Neural progenitor cell (in vitro differentiated cells): Measurements from ENCODE around the gene SPINK5. TPM values are rescaled to one million over a fixed set of nuclear protein-coding genes. Genes with fewer than 3 reads are reported as not detected.

Experiments used
- DNase-seq: peaks from one replicate; pipeline ENCODE4 v3.0.0-alpha.2; 2016; ENCODE audit warnings: low spot score
- H2AFZ ChIP-seq: fragments of 200-600 bp; sonication (generic); replicated peaks from 2 replicates; pipeline ENCODE4 v1.6.1; 2016; ENCODE audit warnings: antibody characterized with exemption
- H3F3A ChIP-seq: fragments of 200-600 bp; sonication (generic); 2 replicates; pipeline ENCODE4 v1.6.1; 2016; ENCODE audit warnings: antibody characterized with exemption, low read depth
- H3K27ac ChIP-seq: fragments of 200-600 bp; sonication (generic); 2 replicates; pipeline ENCODE4 v1.5.1; 2016; ENCODE audit warnings: mild to moderate bottlenecking
- H3K27me3 ChIP-seq: fragments of 200-600 bp; sonication (generic); 2 replicates; pipeline ENCODE4 v1.6.1; 2016; ENCODE audit warnings: mild to moderate bottlenecking, moderate library complexity
- H3K36me3 ChIP-seq: fragments of 200-600 bp; sonication (generic); 2 replicates; pipeline ENCODE4 v1.5.1; 2016
- H3K4me1 ChIP-seq: fragments of 200-600 bp; sonication (generic); 2 replicates; pipeline ENCODE4 v1.6.1; 2016; ENCODE audit warnings: mixed run types
- H3K4me2 ChIP-seq: fragments of 200-600 bp; sonication (generic); 2 replicates; pipeline ENCODE4 v1.6.1; 2016
- H3K4me3 ChIP-seq: fragments of 200-600 bp; sonication (generic); 2 replicates; pipeline ENCODE4 v1.5.1; 2016
- H3K79me2 ChIP-seq: fragments of 200-600 bp; sonication (generic); 2 replicates; pipeline ENCODE4 v1.6.1; 2016; ENCODE audit warnings: low read depth
- H3K9ac ChIP-seq: fragments of 200-600 bp; sonication (generic); 2 replicates; pipeline ENCODE4 v1.6.1; 2016
- H3K9me3 ChIP-seq: fragments of 200-600 bp; sonication (generic); 2 replicates; pipeline ENCODE4 v1.5.1; 2016; ENCODE audit warnings: low read depth
- H4K20me1 ChIP-seq: fragments of 200-600 bp; sonication (generic); 2 replicates; pipeline ENCODE4 v1.6.1; 2016; ENCODE audit warnings: low read depth
- H3K27ac Mint-ChIP-seq: 3 replicates; pipeline ENCODE4 v1.8.0; 2021; ENCODE audit warnings: mixed read lengths
- H3K27me3 Mint-ChIP-seq: 2 replicates; pipeline ENCODE4 v1.8.0; 2022; ENCODE audit warnings: low read depth, mild to moderate bottlenecking, inconsistent platforms, moderate library complexity, mixed read lengths; ENCODE audit not compliant: insufficient read depth
- H3K36me3 Mint-ChIP-seq: 3 replicates; pipeline ENCODE4 v1.8.0; 2021; ENCODE audit warnings: mixed read lengths
- H3K4me1 Mint-ChIP-seq: 3 replicates; pipeline ENCODE4 v1.8.0; 2021; ENCODE audit warnings: mixed read lengths
- H3K4me3 Mint-ChIP-seq: 3 replicates; pipeline ENCODE4 v1.8.0; 2021; ENCODE audit warnings: mild to moderate bottlenecking, moderate library complexity, mixed read lengths
- H3K9me3 Mint-ChIP-seq: 3 replicates; pipeline ENCODE4 v1.8.0; 2020; ENCODE audit warnings: mixed read lengths
- EZH2 ChIP-seq: fragments of 200-600 bp; sonication (generic); IDR thresholded peaks from 2 replicates; pipeline ENCODE4 v1.6.1; 2017; ENCODE audit warnings: antibody characterized with exemption, mild to moderate bottlenecking, moderate library complexity
- EZH2phosphoT487 ChIP-seq: fragments of 200-600 bp; sonication (generic); IDR thresholded peaks from 2 replicates; pipeline ENCODE4 v1.6.1; 2017; ENCODE audit warnings: antibody characterized with exemption
- total RNA-seq: library from RNA; depleted of rRNA; stranded (reverse); fragments of >200 nt; gene quantifications from 2 replicates; pipeline ENCODE4 v1.2.3, GENCODE V29; 2015; ENCODE audit warnings: low replicate concordance
- TF ChIP-seq, protein P1 (sequence below): fragments of 200-600 bp; sonication (generic); IDR thresholded peaks from 2 replicates; pipeline ENCODE4 v1.5.1; 2017; ENCODE audit warnings: antibody characterized with exemption, mild to moderate bottlenecking

Gene SPINK5
- total RNA-seq, 1 donor from 2014 or later, result 18.1 TPM

DNA sequence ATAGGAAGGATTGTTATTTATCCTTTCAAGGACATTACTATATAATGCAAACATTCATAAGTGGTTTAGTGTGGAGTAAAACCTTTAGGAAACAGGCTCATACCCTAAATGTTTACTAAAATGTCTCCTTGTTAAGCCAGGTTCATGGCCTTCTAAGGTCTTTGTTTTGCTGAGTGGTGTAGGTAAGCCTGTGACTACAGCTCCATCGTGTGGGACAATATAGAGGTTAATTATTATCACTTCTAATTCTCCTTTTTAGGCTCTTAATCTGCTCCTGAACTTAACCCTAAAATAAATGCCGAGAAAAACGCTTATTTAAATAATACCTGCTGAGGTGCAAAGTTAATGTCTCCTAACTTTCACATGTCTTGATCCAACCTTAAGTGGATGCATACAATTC, 43.8 kb downstream of the SPINK5 start:
- peaks cover 2% of the 10 kb centered on the region for H3K4me1 Mint-ChIP-seq
- peaks cover 8% of the 10 kb centered on the region for H3K36me3 ChIP-seq
- no peaks in the 10 kb centered on the region for H3K36me3 Mint-ChIP-seq
- H3K9ac ChIP-seq, result no peak overlapping the region
- no peak for TF ChIP-seq EZH2phosphoT487
- H3K4me3 ChIP-seq, result no peak overlapping the region
- H3K27me3 Mint-ChIP-seq, result peaks cover 2% of the 10 kb centered on the region
- no peak overlapping the region for H3K27ac Mint-ChIP-seq
- no peaks in the 10 kb centered on the region for H3K4me1 ChIP-seq
- H2AFZ ChIP-seq, result no peak overlapping the region
- no peaks in the 10 kb centered on the region for H3K27me3 ChIP-seq
- no peaks in the 10 kb centered on the region for H3K9me3 Mint-ChIP-seq
- no peaks in the 10 kb centered on the region for H4K20me1 ChIP-seq
- H3K4me3 Mint-ChIP-seq, result no peak overlapping the region
- no peak overlapping the region for H3K27ac ChIP-seq
- no peak overlapping the region for H3K4me2 ChIP-seq
- DNase-seq, result no peak
- H3K9me3 ChIP-seq, result no peaks in the 10 kb centered on the region
- no peaks in the 10 kb centered on the region for H3F3A ChIP-seq
- no peaks in the 10 kb centered on the region for H3K79me2 ChIP-seq

DNA sequence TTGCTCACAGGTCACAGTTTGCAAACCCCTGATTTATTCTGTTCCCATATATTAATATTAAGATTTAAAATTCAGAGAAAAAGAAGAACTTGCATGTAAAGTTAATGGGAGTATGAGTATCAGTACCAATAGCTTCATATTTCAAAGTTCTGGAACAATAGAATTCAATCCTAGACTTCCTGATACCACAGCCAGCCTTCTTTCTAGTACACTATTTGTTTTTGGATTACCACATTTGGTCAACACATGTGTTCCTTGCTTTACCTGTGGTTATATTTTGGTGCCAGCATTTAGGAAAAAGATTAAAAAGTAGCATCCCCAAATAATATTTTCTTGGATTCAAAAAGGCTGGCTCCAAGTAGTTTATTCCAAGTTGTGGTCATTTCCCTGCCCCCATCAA, 49.5 kb downstream of the SPINK5 start:
- Histone ChIP-seq H2AFZ (no peak overlapping the region), H3K79me2 (no peaks in the 10 kb centered on the region), H3K36me3 (peaks cover 15% of the 10 kb centered on the region), H3K9me3 (no peaks in the 10 kb centered on the region), H3F3A (no peaks in the 10 kb centered on the region), H3K4me1 (no peaks in the 10 kb centered on the region), H3K27ac (no peak overlapping the region), H3K9ac (no peak overlapping the region), H3K4me3 (no peak overlapping the region), H4K20me1 (no peaks in the 10 kb centered on the region), H3K27me3 (no peaks in the 10 kb centered on the region), H3K4me2 (no peak overlapping the region)
- Mint-ChIP-seq H3K9me3 (no peaks in the 10 kb centered on the region), H3K36me3 (no peaks in the 10 kb centered on the region), H3K4me3 (no peak overlapping the region), H3K27me3 (peaks cover 2% of the 10 kb centered on the region), H3K27ac (no peak overlapping the region), H3K4me1 (peaks cover 2% of the 10 kb centered on the region)
- no peak for TF ChIP-seq EZH2
- no peak for TF ChIP-seq EZH2phosphoT487
- TF ChIP-seq, protein P1, sequence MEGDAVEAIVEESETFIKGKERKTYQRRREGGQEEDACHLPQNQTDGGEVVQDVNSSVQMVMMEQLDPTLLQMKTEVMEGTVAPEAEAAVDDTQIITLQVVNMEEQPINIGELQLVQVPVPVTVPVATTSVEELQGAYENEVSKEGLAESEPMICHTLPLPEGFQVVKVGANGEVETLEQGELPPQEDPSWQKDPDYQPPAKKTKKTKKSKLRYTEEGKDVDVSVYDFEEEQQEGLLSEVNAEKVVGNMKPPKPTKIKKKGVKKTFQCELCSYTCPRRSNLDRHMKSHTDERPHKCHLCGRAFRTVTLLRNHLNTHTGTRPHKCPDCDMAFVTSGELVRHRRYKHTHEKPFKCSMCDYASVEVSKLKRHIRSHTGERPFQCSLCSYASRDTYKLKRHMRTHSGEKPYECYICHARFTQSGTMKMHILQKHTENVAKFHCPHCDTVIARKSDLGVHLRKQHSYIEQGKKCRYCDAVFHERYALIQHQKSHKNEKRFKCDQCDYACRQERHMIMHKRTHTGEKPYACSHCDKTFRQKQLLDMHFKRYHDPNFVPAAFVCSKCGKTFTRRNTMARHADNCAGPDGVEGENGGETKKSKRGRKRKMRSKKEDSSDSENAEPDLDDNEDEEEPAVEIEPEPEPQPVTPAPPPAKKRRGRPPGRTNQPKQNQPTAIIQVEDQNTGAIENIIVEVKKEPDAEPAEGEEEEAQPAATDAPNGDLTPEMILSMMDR, result no peak
- DNase-seq, result no peak

DNA sequence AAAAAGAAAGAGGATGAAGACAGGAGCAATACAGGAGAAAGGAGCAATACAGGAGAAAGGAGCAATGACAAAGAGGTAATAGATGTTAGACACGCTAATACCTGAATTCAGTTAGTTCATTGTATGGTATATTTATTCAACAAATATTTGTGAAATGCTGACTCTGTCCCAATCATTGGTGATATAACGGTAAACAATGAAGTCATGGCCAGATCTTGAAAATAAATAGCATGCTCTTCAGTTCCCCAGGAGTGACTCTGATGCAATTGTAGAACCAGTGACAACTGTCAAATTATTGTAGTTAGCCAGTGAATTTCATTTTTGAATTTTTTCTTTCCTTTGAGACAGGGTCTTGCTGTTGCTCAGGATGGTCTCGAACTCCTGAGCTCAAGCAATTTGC, 56.5 kb downstream of the SPINK5 start:
- Mint-ChIP-seq H3K36me3 (no peaks in the 10 kb centered on the region), H3K27ac (no peak overlapping the region), H3K4me1 (no peaks in the 10 kb centered on the region), H3K9me3 (no peaks in the 10 kb centered on the region), H3K4me3 (no peak overlapping the region), H3K27me3 (no peaks in the 10 kb centered on the region)
- H3F3A ChIP-seq, result no peaks in the 10 kb centered on the region
- no peaks in the 10 kb centered on the region for H3K36me3 ChIP-seq
- no peaks in the 10 kb centered on the region for H3K79me2 ChIP-seq
- H3K27me3 ChIP-seq, result no peaks in the 10 kb centered on the region
- H2AFZ ChIP-seq, result no peak overlapping the region
- H3K27ac ChIP-seq, result no peak overlapping the region
- H3K9me3 ChIP-seq, result no peaks in the 10 kb centered on the region
- H3K4me2 ChIP-seq, result no peak overlapping the region
- DNase-seq, result no peak
- no peak overlapping the region for H3K4me3 ChIP-seq
- no peaks in the 10 kb centered on the region for H3K4me1 ChIP-seq
- TF ChIP-seq EZH2 (no peak), EZH2phosphoT487 (no peak)
- TF ChIP-seq, protein P1, result no peak
- no peak overlapping the region for H3K9ac ChIP-seq
- no peaks in the 10 kb centered on the region for H4K20me1 ChIP-seq

DNA sequence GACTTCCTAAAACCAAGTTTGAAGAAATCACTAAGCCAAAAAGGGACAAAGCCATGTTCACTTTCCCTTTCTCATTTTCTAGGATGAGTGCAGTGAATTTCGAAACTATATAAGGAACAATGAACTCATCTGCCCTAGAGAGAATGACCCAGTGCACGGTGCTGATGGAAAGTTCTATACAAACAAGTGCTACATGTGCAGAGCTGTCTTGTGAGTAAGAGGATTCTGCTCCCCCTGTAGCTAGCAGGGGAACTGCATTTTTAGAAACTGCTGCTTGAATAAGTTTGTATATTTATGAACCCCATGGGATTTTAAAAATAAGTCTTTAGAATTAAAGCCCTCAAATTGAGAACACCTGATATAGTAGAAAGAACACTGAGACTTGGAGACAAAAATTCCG, 61.9 kb downstream of the SPINK5 start:
- no peak overlapping the region for H3K27ac Mint-ChIP-seq
- H4K20me1 ChIP-seq, result no peaks in the 10 kb centered on the region
- H3K27ac ChIP-seq, result no peak overlapping the region
- no peaks in the 10 kb centered on the region for H3K9me3 Mint-ChIP-seq
- H3K4me1 ChIP-seq, result no peaks in the 10 kb centered on the region
- H3K36me3 Mint-ChIP-seq, result no peaks in the 10 kb centered on the region
- H3K36me3 ChIP-seq, result no peaks in the 10 kb centered on the region
- H3K27me3 Mint-ChIP-seq, result no peaks in the 10 kb centered on the region
- H2AFZ ChIP-seq, result no peak overlapping the region
- H3K79me2 ChIP-seq, result no peaks in the 10 kb centered on the region
- TF ChIP-seq, protein P1, result peak; percentile 21
- TF ChIP-seq EZH2phosphoT487, result no peak
- H3K9ac ChIP-seq, result no peak overlapping the region
- no peak overlapping the region for H3K4me3 ChIP-seq
- no peak overlapping the region for H3K4me3 Mint-ChIP-seq
- H3F3A ChIP-seq, result no peaks in the 10 kb centered on the region
- H3K9me3 ChIP-seq, result no peaks in the 10 kb centered on the region
- no peaks in the 10 kb centered on the region for H3K27me3 ChIP-seq
- H3K4me1 Mint-ChIP-seq, result no peaks in the 10 kb centered on the region
- no peak overlapping the region for H3K4me2 ChIP-seq
- DNase-seq, result no peak
